ENCODE data around the gene BLVRB.
"Not testable (repeated sequence)": the region's sequence is repeated elsewhere in the genome, so short reads cannot be mapped to it uniquely, and the experiment has no call there.

BLVRB gene

GRCh38 chr19:40461669-40462221 lies 3.8 kb downstream of the BLVRB start:
- no peak for TF ChIP-seq CTCF (IDR thresholded peaks at IDR 0.05; ENCODE audit: low read depth, low read length)
- no peak overlapping the region for H3K4me3 ChIP-seq (ENCODE audit: low read depth, low read length)
- no peak for DNase-seq (ENCODE audit: low read depth, low spot score)
- in situ Hi-C loops (cut with HindIII; ENCODE audit: low sequenced_read_pairs) = no loop called here

- in situ Hi-C loops (cut with HindIII; ENCODE audit: low sequenced_read_pairs) = no loop called here
- H3K4me3 ChIP-seq (ENCODE audit: low read depth, low read length) = no peak overlapping the region
- no peak for DNase-seq (ENCODE audit: low read depth, low spot score)
- no peak for TF ChIP-seq CTCF (IDR thresholded peaks at IDR 0.05; ENCODE audit: low read depth, low read length)
Observed at GRCh38 chr19:40460185-40460584, 5.4 kb downstream of the BLVRB start.

GRCh38 chr19:40458597-40458974 lies 7.0 kb downstream of the BLVRB start:
- no peak for DNase-seq (ENCODE audit: low read depth, low spot score)
- no peak for TF ChIP-seq CTCF (IDR thresholded peaks at IDR 0.05; ENCODE audit: low read depth, low read length)
- in situ Hi-C loops (cut with HindIII; ENCODE audit: low sequenced_read_pairs) = no loop called here
- no peak overlapping the region for H3K4me3 ChIP-seq (ENCODE audit: low read depth, low read length)

- no peak overlapping the region for H3K4me3 ChIP-seq (ENCODE audit: low read depth, low read length)
- in situ Hi-C loops (cut with HindIII; ENCODE audit: low sequenced_read_pairs) = no loop called here
- no peak for TF ChIP-seq CTCF (IDR thresholded peaks at IDR 0.05; ENCODE audit: low read depth, low read length)
- DNase-seq (ENCODE audit: low read depth, low spot score) = no peak
Observed at GRCh38 chr19:40457953-40458596, 7.5 kb downstream of the BLVRB start.

- in situ Hi-C loops (cut with HindIII; ENCODE audit: low sequenced_read_pairs) = no loop called here
- no peak for TF ChIP-seq CTCF (IDR thresholded peaks at IDR 0.05; ENCODE audit: low read depth, low read length)
- no peak for DNase-seq (ENCODE audit: low read depth, low spot score)
Observed at GRCh38 chr19:40457048-40457447, 8.5 kb downstream of the BLVRB start.

GRCh38 chr19:40453943-40454342 lies 11.6 kb downstream of the BLVRB start:
- in situ Hi-C loops (cut with HindIII; ENCODE audit: low sequenced_read_pairs); H3K4me3 ChIP-seq (ENCODE audit: low read depth, low read length); DNase-seq (ENCODE audit: low read depth, low spot score): not testable (repeated sequence)

More at GRCh38 chr19:40457048-40457447, 8.5 kb downstream of the BLVRB start:
- no peak overlapping the region for H3K4me3 ChIP-seq (ENCODE audit: low read depth, low read length)

GRCh38 chr19:40453151-40453735 lies 12.3 kb downstream of the BLVRB start:
- in situ Hi-C loops (cut with HindIII; ENCODE audit: low sequenced_read_pairs) = no loop called here
- no peak overlapping the region for H3K4me3 ChIP-seq (ENCODE audit: low read depth, low read length)
- TF ChIP-seq CTCF (IDR thresholded peaks at IDR 0.05; ENCODE audit: low read depth, low read length) = no peak
- no peak for DNase-seq (ENCODE audit: low read depth, low spot score)

Data from astrocyte of the spinal cord (primary cell).